Fibroblast of skin of right biceps (primary cell): ENCODE data around the gene CACNA1D.

Source experiments
- DNase-seq: peaks from one replicate; pipeline ENCODE4 v3.0.0-alpha.2; 2013

The CACNA1D gene

DNA sequence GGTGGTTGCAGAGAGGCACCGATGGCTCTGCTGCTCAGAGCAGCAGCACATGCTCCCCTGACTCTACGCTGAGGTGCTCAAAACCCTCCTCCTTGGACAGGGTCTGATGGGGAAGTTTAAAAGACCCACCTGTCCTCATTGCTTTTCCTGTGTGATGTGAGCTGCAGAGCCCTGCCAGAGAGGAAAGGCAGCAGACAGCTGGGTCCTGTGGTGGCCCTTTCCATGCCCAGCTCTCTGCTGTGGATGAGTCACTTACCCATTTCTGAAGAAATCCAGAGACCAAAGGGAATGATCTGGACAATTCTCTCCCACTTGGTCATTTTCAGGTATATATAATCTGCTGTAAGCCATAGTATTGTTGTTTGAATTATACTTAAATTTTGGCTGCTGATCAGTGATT, 230.2 kb downstream of the CACNA1D start:
- DNase-seq = no peak

DNA sequence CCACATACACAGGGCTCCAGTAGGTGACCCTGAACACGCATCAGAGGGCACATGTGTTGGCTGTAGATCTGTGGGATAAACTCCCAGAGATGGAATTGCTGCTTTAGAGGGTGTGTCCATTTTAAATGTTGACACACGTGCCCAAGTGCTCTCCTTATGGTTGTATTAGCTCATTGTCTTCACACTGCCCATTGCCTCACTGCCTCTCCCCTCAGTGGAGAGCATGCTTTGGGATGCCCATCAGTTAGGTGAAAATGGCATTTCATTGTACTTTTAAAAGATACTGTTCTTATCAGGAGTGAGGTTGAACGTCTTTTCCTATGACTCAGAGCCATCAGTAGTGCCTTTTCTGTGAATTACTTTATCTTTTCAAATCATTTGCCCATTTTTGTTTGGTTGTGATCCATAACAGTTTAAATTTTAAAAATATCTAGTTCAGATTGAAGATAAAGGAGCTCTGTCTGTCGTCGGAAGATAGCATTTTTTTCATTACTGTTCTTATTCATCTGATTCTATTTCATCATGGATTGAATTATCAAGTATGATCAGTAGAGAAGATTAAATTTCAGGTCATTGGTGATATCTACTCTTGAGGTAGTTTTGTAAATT, 231.1 kb downstream of the CACNA1D start:
- DNase-seq = no peak

DNA sequence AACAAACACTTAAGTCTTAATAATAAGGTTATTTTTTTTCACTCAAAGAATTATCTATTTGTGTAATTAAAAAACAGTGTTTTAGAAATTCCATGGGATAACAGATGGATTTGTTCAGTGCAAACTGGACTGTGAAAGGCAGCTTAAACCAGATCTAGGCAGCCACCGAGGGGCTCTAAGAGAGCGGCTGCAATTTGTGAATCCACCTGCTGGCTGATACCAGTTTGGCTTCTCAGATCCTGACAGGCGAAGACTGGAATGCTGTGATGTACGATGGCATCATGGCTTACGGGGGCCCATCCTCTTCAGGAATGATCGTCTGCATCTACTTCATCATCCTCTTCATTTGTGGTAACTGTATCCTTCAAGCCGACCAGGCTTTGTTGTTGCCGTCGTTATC, 232.2 kb downstream of the CACNA1D start:
- no peak for DNase-seq

DNA sequence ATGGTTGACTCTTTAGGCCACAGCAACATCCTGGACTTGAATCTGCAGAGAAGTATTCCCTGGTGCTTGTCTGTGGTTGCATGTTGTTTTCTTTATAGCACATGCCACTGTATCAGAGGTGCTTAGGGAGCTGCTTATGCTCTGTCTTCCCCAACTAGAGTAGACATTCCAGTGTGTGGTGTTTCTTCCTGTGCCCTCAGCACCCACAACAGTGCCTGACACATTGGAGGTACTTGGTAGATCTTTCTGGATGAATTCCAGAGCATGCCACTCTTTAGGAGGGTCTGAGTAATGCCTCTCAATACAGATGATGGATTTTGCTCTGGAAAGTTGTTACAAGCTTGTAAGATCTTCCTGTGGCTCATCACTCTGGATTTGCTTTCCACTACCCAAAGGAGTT, 234.2 kb downstream of the CACNA1D start:
- DNase-seq = peak; percentile 29

DNA sequence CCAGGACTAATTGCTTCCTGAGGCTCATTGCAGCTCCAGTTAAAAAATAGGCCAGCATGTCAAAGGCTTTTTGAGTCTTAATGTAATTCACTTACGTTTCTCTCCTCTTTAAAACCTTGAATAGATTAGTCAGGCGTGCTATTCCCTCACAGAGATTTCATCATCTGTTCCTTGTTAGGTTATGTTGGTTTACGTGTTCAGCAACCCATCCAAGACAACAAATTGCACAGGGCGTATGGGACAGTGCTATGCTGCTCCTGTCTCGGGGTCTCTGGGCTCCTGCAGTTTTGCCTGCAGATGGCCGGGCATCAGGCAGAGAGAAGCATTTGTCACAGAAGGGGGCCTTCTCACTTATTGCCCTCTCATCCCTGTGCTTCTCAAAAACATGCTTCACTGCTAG, 234.7 kb downstream of the CACNA1D start:
- peak; percentile 40 for DNase-seq

DNA sequence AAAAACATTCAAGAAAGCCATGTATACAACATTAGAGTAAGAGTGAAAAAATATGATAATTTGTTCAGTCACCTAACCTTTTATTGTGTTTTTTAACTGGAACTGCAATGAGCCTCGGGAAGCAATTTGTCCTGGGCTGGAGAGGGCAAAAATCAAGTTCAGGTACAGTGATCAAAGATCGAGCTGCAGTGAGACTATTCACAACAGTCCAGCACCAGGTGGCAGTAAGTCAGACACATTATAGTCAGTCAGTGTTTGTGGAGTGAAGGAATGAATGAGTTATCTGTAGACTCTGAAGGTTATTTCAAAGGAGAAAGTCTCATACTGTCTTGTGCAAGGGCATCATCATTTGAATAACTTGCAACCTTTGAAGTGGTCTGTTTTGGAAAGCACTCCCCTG, 235.2 kb downstream of the CACNA1D start:
- no peak for DNase-seq

DNA sequence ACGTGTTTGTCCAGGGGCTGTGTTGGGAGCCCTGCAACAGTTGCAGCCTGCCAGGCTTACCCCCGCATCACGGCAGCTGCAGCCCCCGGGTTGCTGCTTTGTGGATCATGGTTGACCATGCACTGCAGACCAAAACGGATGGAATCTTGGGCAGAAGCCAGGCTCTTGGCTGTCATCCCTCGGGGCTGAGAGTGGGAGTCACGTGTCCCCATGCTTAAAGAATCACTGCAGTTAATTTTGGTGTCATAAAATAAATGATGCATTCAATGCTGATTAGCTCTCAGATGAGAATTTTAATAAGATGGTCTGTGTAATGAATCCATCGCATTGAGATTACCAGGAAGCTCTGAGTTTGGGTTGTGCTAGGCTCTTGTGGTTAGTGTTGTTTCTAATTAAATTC, 236.2 kb downstream of the CACNA1D start:
- DNase-seq = peak; percentile 40

DNA sequence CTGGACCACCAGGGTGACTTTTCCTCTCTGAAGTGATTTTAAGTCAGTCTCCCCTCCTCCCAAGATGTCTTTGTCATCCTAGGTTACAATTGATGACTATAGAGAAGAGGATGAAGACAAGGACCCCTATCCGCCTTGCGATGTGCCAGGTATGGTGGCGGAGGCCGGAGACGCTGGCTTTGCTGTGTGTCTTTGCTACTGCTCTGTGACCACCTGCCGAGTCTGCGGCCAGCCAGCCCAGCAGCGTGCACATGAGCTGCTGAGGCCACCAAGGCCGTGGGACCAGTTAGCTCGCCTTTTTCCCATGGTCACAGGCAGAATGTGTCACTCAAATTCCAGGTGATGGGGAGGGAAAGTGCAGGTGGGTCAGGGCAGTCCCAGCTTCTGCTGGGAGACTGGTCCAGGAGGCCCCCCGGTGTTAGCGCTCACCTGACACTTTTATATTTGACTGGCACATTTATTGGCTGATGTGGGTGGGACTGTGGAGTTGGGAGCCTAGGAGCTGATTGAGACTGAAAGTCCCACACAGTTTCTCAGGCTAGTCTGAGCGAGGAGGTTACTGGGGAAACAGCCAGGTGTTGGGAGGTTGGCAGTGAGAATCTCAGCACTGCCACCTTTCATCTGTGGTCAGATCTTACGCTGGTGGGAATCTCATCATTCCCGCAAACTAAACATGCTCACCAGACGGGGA, 237.7 kb downstream of the CACNA1D start:
- DNase-seq = no peak

DNA sequence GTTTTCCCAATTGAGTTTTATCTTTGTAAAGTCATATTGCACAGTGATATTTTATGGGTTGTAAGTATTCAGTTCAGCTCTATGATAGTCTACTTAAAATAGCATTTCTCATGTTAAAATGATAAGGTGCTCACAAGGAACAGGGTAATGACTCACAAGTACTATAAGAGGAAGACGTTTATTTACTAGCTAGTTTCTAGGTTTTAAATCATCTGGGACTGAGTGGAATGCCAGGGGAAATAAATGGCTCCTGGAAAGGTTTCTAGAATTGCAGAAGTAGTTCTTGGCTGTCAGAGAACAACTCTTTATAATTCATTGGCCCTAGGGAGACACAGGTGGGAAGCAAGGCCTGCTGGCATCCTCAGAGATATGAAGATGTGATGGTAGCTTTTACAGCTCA, 239.0 kb downstream of the CACNA1D start:
- DNase-seq = peak; percentile 12

DNA sequence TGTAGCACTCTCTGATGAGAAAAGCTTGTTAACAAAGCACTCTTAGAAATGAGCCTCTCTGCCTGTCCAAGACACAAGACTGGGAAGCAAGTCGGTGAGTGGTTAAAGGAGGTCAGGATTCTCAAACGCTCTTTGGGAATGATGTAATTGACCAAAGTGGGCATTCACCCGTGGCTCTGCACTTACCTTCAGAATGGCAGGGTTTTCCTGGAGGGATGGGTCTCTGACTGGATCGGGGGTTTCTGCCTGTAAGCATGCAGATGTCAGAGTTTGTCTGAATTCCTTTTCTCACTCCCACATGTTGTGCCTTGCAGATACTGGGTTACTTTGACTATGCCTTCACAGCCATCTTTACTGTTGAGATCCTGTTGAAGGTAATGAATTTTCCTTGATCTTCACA, 245.6 kb downstream of the CACNA1D start:
- DNase-seq = no peak

DNA sequence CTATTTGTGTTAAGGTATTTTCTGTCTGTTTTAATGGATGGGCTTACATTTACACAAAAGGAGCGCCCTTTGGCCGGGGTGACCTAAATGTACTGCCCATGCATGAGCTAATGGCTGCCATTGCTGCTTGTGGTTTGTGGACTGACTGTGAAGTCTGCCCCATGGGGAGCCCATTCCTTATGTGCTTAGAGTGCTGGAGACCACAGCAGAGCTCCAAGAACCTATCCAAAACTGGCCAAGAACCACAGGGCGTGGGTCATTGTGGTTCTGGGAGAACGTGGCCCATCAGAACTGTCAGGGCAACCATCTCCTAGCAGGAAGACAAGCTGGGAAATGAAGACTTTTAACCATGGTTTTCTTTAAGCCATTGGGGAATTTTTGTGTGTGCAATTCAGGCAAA, 246.5 kb downstream of the CACNA1D start:
- peak; percentile 3 for DNase-seq

DNA sequence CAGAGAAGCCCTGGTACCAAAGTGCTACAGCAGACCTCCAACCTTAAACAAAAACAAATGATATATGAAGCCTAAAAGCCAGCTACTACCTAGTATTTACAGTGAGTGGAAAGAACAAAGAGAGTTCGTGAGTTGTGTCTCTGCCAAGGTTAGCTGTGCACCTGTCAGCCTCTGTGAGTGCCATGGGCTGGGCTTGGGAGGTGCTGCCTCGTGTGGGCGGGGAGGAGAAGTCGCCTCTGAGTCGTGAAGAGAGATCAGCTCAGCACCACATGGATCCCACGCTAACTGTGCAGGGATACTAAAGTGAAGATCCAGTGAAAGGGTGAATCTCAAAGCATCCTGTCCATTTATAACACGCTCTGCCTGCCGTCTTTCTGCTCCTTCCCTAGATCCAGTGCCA, 249.9 kb downstream of the CACNA1D start:
- DNase-seq = no peak

DNA sequence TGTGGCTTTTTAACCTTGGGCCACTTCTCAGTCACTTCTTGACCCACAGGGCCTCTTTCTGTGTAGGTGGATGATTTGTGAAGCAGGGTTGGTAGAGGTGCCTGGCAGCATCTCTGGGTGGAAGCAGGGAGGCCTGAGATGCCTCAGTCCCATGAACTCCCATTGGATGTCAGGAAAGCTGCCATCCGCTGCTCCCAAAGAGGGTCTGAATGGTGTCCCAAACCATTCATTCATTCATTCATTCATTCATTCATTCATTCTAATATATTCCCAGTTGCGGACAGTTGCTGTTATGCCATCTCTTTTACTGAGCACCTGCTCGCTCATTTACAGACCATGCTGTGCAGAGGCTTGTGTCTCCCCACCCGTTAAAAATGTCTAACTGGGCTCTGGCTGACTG, 253.1 kb downstream of the CACNA1D start:
- no peak for DNase-seq

DNA sequence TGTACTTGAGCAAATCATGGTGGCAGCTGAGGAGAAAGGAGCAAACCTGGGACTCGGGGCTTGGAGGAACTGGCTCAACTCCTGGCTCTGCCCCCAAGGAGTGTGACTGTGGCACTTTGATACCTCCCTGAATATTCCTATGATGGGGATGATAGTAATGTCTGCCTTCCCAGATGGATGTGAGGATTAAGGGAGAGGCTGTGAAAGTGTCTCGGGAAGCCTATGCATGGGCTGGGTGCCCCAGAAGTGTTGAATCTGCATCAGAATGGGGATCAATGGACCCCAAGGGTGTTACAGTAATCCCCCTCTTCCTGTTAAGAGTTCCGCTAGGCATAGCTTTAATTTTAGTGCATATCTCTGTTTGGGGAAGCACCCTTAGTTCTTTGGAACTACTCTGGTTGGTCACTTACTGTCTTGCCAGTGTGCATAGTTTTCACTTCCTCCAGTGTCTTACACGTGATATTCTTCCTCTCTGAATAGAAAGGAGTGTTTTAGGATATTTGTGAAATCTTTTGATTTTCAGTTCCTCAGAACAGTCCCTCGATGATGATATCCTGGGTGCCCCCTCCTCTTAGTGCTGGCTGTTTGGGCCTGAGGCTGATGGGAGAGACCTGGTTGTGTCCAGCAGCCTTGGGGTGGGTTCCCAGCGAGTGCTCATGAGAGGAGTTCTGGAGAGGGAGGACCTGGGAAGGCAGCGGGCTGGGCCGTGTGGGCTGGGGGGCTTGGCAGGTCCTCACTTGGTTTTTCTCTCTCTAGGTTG, 254.3 kb downstream of the CACNA1D start:
- DNase-seq = no peak

DNA sequence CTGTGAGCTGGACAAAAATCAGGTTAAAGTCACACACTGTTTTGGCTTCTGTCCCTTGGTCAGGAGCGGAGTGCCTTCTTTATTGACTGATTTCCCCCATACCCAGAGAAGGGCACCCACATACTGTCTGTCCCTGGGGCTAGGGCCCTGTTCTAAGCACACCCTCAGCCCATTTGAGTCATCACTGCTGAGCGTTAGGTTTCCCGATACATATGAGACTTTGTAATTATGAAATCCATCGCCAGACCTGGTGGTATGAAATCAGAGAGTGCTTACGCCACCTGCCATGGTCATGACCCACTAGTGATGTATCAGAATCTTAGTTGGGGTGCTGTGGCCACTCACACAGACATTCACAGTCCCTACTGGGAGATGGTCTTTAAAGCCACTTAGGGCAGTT, 255.0 kb downstream of the CACNA1D start:
- no peak for DNase-seq

DNA sequence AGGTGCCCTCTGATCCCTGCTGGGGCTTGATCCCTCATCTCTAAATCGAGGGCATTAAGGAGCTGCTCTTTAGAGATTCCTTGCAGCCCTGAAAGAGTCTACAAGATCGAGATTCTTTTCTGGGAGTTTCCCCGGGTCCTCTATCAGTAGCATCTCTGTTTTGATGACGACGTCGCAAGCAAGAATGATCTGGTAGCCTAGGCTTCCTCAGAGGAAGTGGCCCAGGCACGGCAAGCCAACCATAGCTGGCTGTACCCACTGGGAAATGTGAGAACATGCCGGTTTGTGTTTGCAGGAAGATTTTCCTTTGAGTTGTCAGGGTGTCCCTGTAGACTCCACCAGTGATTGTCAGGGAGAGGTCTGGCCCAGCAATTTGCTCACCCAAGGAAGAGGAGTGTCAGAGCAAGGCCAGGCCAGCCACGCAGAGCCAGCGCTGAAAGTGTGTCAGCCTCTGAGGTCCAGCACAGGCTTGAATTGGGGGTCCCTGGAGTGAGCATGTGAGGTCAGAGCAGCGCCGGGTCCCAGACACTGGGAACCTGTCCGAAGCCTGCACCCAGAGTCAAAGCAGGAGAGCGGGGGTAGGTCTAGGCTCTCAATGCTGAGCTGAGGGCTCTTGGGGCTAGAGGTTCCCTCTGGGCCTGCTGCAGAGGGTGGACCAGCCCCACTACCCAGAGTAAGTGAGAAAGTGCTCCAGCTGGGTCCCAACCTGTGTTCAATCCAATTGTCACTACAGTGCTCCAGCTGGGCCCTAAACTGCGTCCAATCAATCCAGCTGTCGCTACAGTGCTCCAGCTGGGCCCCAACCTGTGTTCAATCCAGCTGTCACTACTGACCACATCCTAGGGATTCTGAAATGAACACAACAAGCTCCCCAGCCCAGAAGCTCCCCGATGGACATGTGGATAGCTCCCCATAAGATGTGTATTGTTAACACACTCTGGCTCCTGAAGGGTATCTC, 256.1 kb downstream of the CACNA1D start:
- no peak for DNase-seq

DNA sequence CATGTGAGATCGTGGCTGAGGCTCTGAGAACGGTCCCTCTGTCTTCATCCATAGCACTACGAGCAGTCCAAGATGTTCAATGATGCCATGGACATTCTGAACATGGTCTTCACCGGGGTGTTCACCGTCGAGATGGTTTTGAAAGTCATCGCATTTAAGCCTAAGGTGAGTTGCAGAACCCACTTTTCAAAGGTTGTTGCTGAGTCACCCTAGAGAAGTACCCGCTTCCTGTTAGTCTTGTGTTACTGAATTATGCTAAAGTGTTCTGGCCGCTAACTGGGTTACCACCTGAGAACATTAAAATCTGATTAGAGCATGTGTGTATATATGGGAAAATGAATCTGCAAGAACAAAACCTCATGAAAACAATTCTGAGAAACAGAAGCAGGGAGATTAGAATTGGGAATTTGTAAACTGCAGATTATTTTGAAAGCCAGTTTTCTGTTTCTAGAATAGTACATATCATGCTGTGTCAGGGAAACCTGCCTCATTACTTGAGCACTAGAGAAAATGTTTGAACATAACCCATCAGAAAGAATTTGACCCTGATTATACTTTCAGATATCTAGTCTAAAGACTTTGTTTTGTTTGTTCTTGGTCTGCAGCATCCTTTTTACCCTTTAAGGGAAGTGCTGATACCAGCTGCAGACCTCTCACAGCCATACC, 259.2 kb downstream of the CACNA1D start:
- DNase-seq = no peak

DNA sequence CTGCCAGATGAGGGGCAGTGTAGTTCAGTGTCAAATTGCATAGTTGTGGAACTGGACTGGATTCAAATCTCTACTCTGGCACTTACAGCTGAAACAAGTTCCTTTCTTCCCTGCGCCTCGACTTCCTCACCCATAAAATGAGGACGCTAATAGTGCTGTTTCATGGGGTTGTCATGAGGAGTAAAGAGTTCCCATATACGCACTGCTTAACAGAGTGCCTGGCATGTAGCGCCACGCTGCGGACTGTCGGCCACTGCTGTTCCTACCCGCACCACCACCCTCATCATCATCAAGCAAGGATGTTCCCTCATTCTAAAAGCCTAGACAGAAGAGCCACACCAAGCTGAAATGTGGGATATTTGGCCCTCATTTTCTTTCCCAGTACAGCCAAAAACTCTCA, 259.9 kb downstream of the CACNA1D start:
- DNase-seq = no peak

DNA sequence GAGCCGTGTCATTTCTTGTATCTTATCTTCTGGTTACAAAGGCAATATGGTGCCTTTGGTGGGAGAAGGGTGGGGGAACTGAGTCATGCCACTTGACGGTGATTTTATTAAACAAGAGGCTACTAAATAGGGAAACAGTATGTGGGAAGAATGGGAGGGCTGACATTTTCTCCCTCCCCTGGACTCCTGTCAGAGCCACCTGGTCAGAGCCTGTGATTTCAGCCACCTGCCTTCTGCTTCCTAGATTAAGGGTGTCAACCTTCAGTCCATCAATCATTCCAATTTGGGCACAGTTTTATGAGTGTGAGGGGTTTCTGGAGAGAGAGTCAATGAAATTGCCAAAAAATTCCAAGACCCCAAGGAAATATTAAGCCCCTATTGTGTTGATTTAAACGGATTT, 264.4 kb downstream of the CACNA1D start:
- DNase-seq = no peak

DNA sequence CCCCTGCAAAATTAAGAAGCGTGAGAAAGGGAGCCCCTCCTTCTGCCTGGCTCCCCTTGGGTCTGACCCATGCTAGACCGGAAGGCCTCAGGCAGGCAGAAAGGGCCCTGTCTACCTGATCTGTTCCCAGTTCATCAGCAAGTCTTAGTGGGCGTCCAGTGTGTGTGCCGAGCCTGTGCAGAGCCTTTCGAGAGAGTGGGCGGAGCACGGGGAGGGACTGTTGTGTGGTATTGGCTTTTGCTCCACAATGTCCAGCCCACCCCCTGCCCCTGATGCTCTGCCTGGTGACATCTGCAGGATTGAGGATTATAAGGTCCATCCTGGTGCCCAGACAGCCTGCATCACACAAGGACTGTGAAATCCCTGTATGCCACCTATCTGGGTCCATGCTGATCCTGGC, 268.9 kb downstream of the CACNA1D start:
- DNase-seq = no peak

DNA sequence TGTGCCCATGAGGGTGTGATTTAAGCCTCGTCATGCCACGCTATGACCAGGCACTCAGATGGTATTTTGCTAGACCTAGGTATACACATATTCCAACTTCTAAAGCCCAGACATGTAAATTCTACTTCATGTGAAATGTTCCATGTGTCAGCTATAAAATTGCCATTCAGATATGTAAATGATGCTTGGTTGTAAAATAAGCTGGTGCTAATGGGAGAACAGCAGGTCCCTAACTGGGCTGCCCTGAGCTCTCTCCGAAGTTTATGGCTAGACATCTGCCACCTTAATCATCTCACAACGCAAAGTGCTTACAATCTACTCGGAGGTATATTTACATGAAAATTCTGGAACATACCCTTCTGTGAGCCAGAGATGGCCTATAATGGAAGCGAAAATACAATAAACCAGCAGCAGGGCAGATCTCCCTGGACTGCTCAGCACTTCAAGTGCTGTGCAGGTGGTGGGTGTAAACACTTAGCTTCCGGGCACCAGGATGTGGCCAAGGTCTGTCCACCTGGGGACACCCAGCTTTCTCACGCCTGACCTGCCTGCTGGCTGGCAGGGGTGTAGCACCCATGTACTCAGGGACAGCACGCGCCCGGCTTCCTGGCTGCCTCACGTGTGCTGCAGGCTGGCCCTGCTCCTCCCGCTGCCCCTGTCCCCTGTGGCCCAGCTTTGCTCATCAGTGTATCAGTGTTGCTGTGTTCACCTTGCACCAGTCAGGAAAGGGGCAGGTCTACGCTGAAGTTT, 269.8 kb downstream of the CACNA1D start:
- DNase-seq = no peak

DNA sequence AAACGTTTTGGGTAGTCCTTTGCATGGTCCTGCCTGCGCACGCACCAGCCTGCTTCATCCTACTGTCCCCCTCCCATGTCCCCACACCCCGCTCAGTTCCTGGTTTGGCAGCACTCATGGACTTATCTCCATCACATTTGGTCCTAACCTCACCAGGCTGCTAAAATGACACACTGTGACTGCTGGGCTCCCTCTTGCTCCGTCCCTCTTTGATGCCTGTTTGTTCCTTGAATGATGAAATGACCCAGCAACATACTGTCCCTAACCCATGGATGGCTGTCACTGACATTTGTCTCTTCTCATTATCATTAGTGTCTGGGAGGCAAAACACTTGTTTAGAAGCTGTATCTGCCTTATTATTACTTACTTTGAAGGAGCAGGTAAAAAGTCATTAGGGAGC, 271.3 kb downstream of the CACNA1D start:
- no peak for DNase-seq
